Measurements from ENCODE around the gene ALG10B. TPM values are rescaled to one million over a fixed set of nuclear protein-coding genes. Genes with fewer than 3 reads are reported as not detected.
"Not testable (repeated sequence)": the region's sequence is repeated elsewhere in the genome, so short reads cannot be mapped to it uniquely, and the experiment has no call there.

Gene ALG10B
- total RNA-seq, 1 donor from 2014 or later, result 9.6 TPM

GRCh38 chr12:38332814-38333213 is 16.2 kb downstream of the ALG10B start:
- Histone ChIP-seq H3K4me3 (no peak overlapping the region), H3K36me3 (no peaks in the 10 kb centered on the region), H3K9me3 (no peaks in the 10 kb centered on the region), H3K27ac (no peak overlapping the region), H3K27me3 (no peaks in the 10 kb centered on the region), H3K4me1 (no peaks in the 10 kb centered on the region)
- intact Hi-C loops (cut with DNase I), result no loop called here
- ATAC-seq, result no peak
- DNase-seq, result no peak
- no peak for TF ChIP-seq CTCF (IDR thresholded peaks at IDR 0.05)

- intact Hi-C loops (cut with DNase I), result no loop called here
- H3K4me3 ChIP-seq, result no peak overlapping the region
- no peak for ATAC-seq
- H3K9me3 ChIP-seq, result no peaks in the 10 kb centered on the region
- no peak for DNase-seq
- H3K4me1 ChIP-seq, result no peaks in the 10 kb centered on the region
- no peaks in the 10 kb centered on the region for H3K27me3 ChIP-seq
- H3K36me3 ChIP-seq, result no peaks in the 10 kb centered on the region
- no peak overlapping the region for H3K27ac ChIP-seq
- TF ChIP-seq CTCF (IDR thresholded peaks at IDR 0.05), result no peak
Observed at GRCh38 chr12:38342444-38342843, 25.9 kb downstream of the ALG10B start.

- H3K36me3 ChIP-seq; H3K4me3 ChIP-seq; H3K27ac ChIP-seq; intact Hi-C loops (cut with DNase I); ATAC-seq; H3K9me3 ChIP-seq; H3K4me1 ChIP-seq; H3K27me3 ChIP-seq; DNase-seq: not testable (repeated sequence)
Observed at GRCh38 chr12:38343256-38343655, 26.7 kb downstream of the ALG10B start.

- H3K9me3 ChIP-seq; ATAC-seq; H3K36me3 ChIP-seq; H3K4me1 ChIP-seq; H3K27me3 ChIP-seq; DNase-seq; intact Hi-C loops (cut with DNase I); H3K27ac ChIP-seq; H3K4me3 ChIP-seq: not testable (repeated sequence)
Observed at GRCh38 chr12:38343916-38344315, 27.3 kb downstream of the ALG10B start.

- Histone ChIP-seq H3K27ac (no peak overlapping the region), H3K9me3 (no peaks in the 10 kb centered on the region), H3K36me3 (no peaks in the 10 kb centered on the region), H3K4me1 (no peaks in the 10 kb centered on the region), H3K27me3 (no peaks in the 10 kb centered on the region), H3K4me3 (no peak overlapping the region)
- intact Hi-C loops (cut with DNase I), result no loop called here
- ATAC-seq (no peak), DNase-seq (no peak)
- no peak for TF ChIP-seq CTCF (IDR thresholded peaks at IDR 0.05)
Observed at GRCh38 chr12:38350342-38351174, 34.0 kb downstream of the ALG10B start.

- H3K9me3 ChIP-seq; DNase-seq; H3K36me3 ChIP-seq; ATAC-seq; H3K27me3 ChIP-seq; H3K4me1 ChIP-seq; H3K27ac ChIP-seq; intact Hi-C loops (cut with DNase I); H3K4me3 ChIP-seq: not testable (repeated sequence)
Observed at GRCh38 chr12:38351175-38351508, 34.6 kb downstream of the ALG10B start.

- Histone ChIP-seq H3K4me1 (no peaks in the 10 kb centered on the region), H3K27me3 (no peaks in the 10 kb centered on the region), H3K4me3 (no peak overlapping the region), H3K9me3 (no peaks in the 10 kb centered on the region), H3K36me3 (no peaks in the 10 kb centered on the region), H3K27ac (no peak overlapping the region)
- TF ChIP-seq CTCF (IDR thresholded peaks at IDR 0.05), result no peak
- ATAC-seq (no peak), DNase-seq (no peak)
- intact Hi-C loops (cut with DNase I), result no loop called here
Observed at GRCh38 chr12:38367506-38367905, 50.9 kb downstream of the ALG10B start.
